GM10248 (cell line): ENCODE data around the gene SEPTIN11.

Experiments used
- CTCF ChIA-PET: fragments of 300-600 bp; sonication (Branson Sonifier 250); formaldehyde crosslinking; extraction: SDS; loops from one replicate; lab custom pipeline; 2021; ENCODE audit warnings: antibody characterized with exemption; lab: Yijun Ruan, JAX
- POLR2A ChIA-PET: fragments of 350-650 bp; sonication (Branson Sonifier 250); formaldehyde crosslinking; extraction: SDS; loops from one replicate; lab custom pipeline; 2020; ENCODE audit warnings: antibody characterized with exemption; lab: Yijun Ruan, JAX
- DNase-seq: peaks from one replicate; pipeline ENCODE4 v3.0.0; 2012; ENCODE audit errors: extremely low spot score
- CTCF ChIP-seq: IDR thresholded peaks from 2 replicates; pipeline ENCODE4 v1.5.1; 2012; ENCODE audit warnings: mild to moderate bottlenecking, low read depth; ENCODE audit errors: extremely low read depth, missing control alignments, control extremely low read depth

Gene SEPTIN11

GRCh38 chr4:76982638-76983584 lies 33.4 kb downstream of the SEPTIN11 start:
- ChIA-PET CTCF (interaction anchor here (0.6 to 1.3 kb wide), 8 partner anchors 10 to 217 kb away, joined by 3 to 4 read pairs (median 3); no protein-coding TSS in a partner anchor), POLR2A (interaction anchor here (0.7 kb wide), 1 partner anchor 275 kb away, joined by 4 read pairs; no protein-coding TSS in a partner anchor)

DNA sequence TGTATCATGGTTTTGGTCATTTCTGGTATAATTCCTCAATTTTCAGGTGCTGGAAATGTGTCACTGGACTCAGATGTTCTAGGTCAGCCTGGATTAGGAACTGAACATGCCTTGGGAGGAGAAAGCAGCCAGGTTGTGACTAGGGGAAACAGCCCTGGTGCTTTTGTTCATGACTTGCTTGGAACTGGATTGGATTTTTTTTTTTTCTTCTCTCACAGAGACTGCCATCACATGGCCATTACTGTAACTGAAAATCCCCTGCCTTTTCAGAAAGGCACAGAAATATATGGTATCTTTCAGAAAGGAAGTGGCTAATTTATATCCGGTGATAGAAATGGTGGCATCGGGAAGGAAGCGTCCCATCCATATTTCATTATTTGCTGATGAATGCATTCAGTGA lies 34.6 kb downstream of the SEPTIN11 start:
- peak; percentile 22 for TF ChIP-seq CTCF
- ChIA-PET POLR2A (no interaction called here), CTCF (interaction anchor here (1.1 kb wide), 1 partner anchor 32 kb away, joined by 4 read pairs; no protein-coding TSS in a partner anchor)
- DNase-seq: peak; percentile 38

More at GRCh38 chr4:76982638-76983584, 33.4 kb downstream of the SEPTIN11 start:
- TF ChIP-seq CTCF: no peak
- peak; percentile 20 for DNase-seq

- POLR2A ChIA-PET: no interaction called here
- no peak for TF ChIP-seq CTCF
- DNase-seq: no peak
- CTCF ChIA-PET: no interaction called here
Measured at GRCh38 chr4:76984788-76985211, 35.2 kb downstream of the SEPTIN11 start.

GRCh38 chr4:76987153-76987591 lies 37.6 kb downstream of the SEPTIN11 start:
- no peak for DNase-seq
- no peak for TF ChIP-seq CTCF
- ChIA-PET POLR2A (no interaction called here), CTCF (interaction anchor here (0.5 to 2.9 kb wide), 9 partner anchors 8 to 229 kb away, joined by 3 to 13 read pairs (median 4); no protein-coding TSS in a partner anchor)

DNA sequence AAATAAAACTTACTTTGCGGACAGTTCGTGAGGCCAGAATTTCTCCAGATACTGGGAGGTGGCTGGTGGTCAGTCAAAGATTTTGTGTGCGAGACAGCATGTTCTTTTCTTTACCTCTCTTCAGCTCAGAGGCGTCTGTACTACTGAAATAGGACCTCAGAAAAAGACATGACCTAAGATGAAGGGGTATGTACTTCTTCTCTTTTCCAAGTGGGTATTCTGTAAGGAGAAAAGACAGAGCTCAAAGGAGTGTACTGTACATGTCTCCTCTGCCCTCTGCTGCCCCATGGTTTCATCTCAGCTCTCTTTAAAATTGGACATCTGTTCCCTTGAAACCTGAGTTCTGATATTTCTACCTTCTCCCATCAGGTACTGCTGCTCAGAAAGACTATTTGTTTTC lies 38.1 kb downstream of the SEPTIN11 start:
- CTCF ChIA-PET: interaction anchor here (0.5 to 2.9 kb wide), 11 partner anchors 8 to 610 kb away, joined by 3 to 13 read pairs (median 4); no protein-coding TSS in a partner anchor
- POLR2A ChIA-PET: no interaction called here
- DNase-seq: no peak
- no peak for TF ChIP-seq CTCF

GRCh38 chr4:76989391-76990061 lies 40.0 kb downstream of the SEPTIN11 start:
- DNase-seq: no peak
- no peak for TF ChIP-seq CTCF
- ChIA-PET CTCF (interaction anchor here (0.7 to 1.5 kb wide), 3 partner anchors 9 to 55 kb away, joined by 3 to 4 read pairs (median 4); no protein-coding TSS in a partner anchor), POLR2A (no interaction called here)
